Testis (tissue), 3 donors: Measurements from ENCODE around the gene MARCHF3. TPM values are rescaled to one million over a fixed set of nuclear protein-coding genes. Genes with fewer than 3 reads are reported as not detected.

ENCODE experiments used
- DNase-seq: peaks from one replicate; pipeline ENCODE4 v3.0.0-alpha.2; 2019
- H3K27ac ChIP-seq, 2 donors: fragments of 200-600 bp; sonication (generic); one replicate each; pipeline ENCODE4 v1.5.1; 2019
- H3K27me3 ChIP-seq: fragments of 200-600 bp; sonication (generic); one replicate; pipeline ENCODE4 v1.5.1; 2019
- H3K36me3 ChIP-seq: fragments of 200-600 bp; sonication (generic); one replicate; pipeline ENCODE4 v1.5.1; 2017; ENCODE audit warnings: low read depth; ENCODE audit errors: missing control alignments
- H3K4me1 ChIP-seq: fragments of 200-600 bp; sonication (generic); one replicate; pipeline ENCODE4 v1.5.1; 2019
- H3K4me3 ChIP-seq, 2 donors: fragments of 200-600 bp; sonication (generic); one replicate each; pipeline ENCODE4 v1.5.1; 2017 to 2019
- H3K9me3 ChIP-seq: fragments of 200-600 bp; sonication (generic); one replicate; pipeline ENCODE4 v1.5.1; 2017
- CTCF ChIP-seq, 3 experiments: fragments of 450-650 bp in 2 of 3; fragments of 200-600 bp in 1 of 3; sonication (generic) in 1 of 3; IDR thresholded peaks; one replicate each; pipeline ENCODE4 v1.5.1; 2016 to 2019; ENCODE audit warnings: antibody characterized with exemption in 3 of 3, mild to moderate bottlenecking in 2 of 3, moderate library complexity in 1 of 3
- POLR2A ChIP-seq: fragments of 450-650 bp; IDR thresholded peaks from one replicate; pipeline ENCODE4 v1.6.1; 2017; ENCODE audit warnings: antibody characterized with exemption, mild to moderate bottlenecking, moderate library complexity
- WGBS, 2 donors: methylation state at CpG; one replicate each; pipeline ENCODE4 v1.1.5; 2018; 5-methylcytosine and 5-hydroxymethylcytosine counted together
- intact Hi-C: fragments of 100-400 bp; cut with DNase I; formaldehyde crosslinking; loops from one replicate; pipeline ENCODE4 v1.15.1; 2023; ENCODE audit warnings: low total_unique reads
- polyA plus RNA-seq: library from polyadenylated mRNA; stranded (reverse); fragments of 350-450 nt; fragmentation: Illumina TruSeq; extraction: RNeasy Lipid Tissue Mini Kit (QIAGEN cat#74804); gene quantifications from one replicate; pipeline ENCODE4 v1.2.3, GENCODE V29; 2014; ENCODE audit warnings: low read depth, low replicate concordance; ENCODE audit not compliant: insufficient read depth
- total RNA-seq, 2 donors: library from RNA; depleted of rRNA; stranded (reverse); fragments of >200 nt; gene quantifications; one replicate each; pipeline ENCODE4 v1.2.3, GENCODE V29; 2016

Gene MARCHF3
- total and polyA plus RNA-seq, 3 donors from 2014 or later: 34.0 to 81.9 (median 38.8) TPM

- Histone ChIP-seq H3K36me3 (no peaks in the 10 kb centered on the region), H3K27ac (no peak overlapping the region), H3K4me1 (no peaks in the 10 kb centered on the region), H3K9me3 (no peaks in the 10 kb centered on the region), H3K27me3 (no peaks in the 10 kb centered on the region), H3K4me3 (no peak overlapping the region)
- 74 to 80% methylated on average over 4 of the region's 4 CpGs for WGBS, 2 donors
- TF ChIP-seq POLR2A (no peak), CTCF (IDR thresholded peaks at IDR 0.05) (no peak)
- DNase-seq: no peak
- intact Hi-C loops: no loop called here
Measured at GRCh38 chr5:126978258-126978657, 52.1 kb downstream of the MARCHF3 start.

- Histone ChIP-seq H3K4me3 (no peak overlapping the region), H3K9me3 (no peaks in the 10 kb centered on the region), H3K27me3 (no peaks in the 10 kb centered on the region), H3K27ac (no peak overlapping the region), H3K4me1 (no peaks in the 10 kb centered on the region), H3K36me3 (no peaks in the 10 kb centered on the region)
- TF ChIP-seq CTCF (IDR thresholded peaks at IDR 0.05): no peak
- no peak for TF ChIP-seq POLR2A
- WGBS, 2 donors: 82 to 87% methylated on average over 6 of the region's 6 CpGs
- no peak for DNase-seq
- intact Hi-C loops: no loop called here
Measured at GRCh38 chr5:126976520-126977172, 53.7 kb downstream of the MARCHF3 start.

- no peaks in the 10 kb centered on the region for H3K4me1 ChIP-seq
- no peak overlapping the region for H3K27ac ChIP-seq
- DNase-seq: no peak
- H3K27me3 ChIP-seq: no peaks in the 10 kb centered on the region
- no peak overlapping the region for H3K4me3 ChIP-seq
- no peaks in the 10 kb centered on the region for H3K36me3 ChIP-seq
- TF ChIP-seq POLR2A (no peak), CTCF (IDR thresholded peaks at IDR 0.05) (no peak)
- no peaks in the 10 kb centered on the region for H3K9me3 ChIP-seq
- intact Hi-C loops: no loop called here
Measured at GRCh38 chr5:126975796-126976195, 54.6 kb downstream of the MARCHF3 start.

GRCh38 chr5:126973193-126973592 is 57.2 kb downstream of the MARCHF3 start:
- 81 to 85% methylated on average over 6 of the region's 6 CpGs for WGBS, 2 donors
- no peak overlapping the region for H3K27ac ChIP-seq
- no peak overlapping the region for H3K4me3 ChIP-seq
- no peaks in the 10 kb centered on the region for H3K9me3 ChIP-seq
- no peaks in the 10 kb centered on the region for H3K4me1 ChIP-seq
- no peak for TF ChIP-seq CTCF (IDR thresholded peaks at IDR 0.05)
- TF ChIP-seq POLR2A: no peak
- H3K36me3 ChIP-seq: no peaks in the 10 kb centered on the region
- H3K27me3 ChIP-seq: no peaks in the 10 kb centered on the region
- intact Hi-C loops: no loop called here
- DNase-seq: no peak
